LNCAP (cell line): ENCODE data around the gene CD40.

Source experiments
- CTCF ChIP-seq: fragments of 450-650 bp; IDR thresholded peaks from 2 replicates; pipeline ENCODE4 v1.5.1; 2017; ENCODE audit warnings: mild to moderate bottlenecking

CD40 gene

GRCh38 chr20:46087161-46087560 is 31.0 kb upstream of the CD40 start:
- peak; percentile 64 for TF ChIP-seq CTCF

GRCh38 chr20:46088409-46089166 is 29.5 kb upstream of the CD40 start:
- no peak for TF ChIP-seq CTCF

GRCh38 chr20:46089167-46089416 is 29.0 kb upstream of the CD40 start:
- TF ChIP-seq CTCF: no peak

- TF ChIP-seq CTCF: peak; percentile 34; the same call in 1 of the 2 replicates
These were observed 28.4 kb upstream of the CD40 start, which contains the start of gene NCOA5 for GRCh38 chr20:46089417-46090388. TSS of gene NCOA5 (minus strand) at chr20:46089962. CDS start at chr20:46079424, 10,538 bp downstream.

GRCh38 chr20:46093531-46093930 is 24.6 kb upstream of the CD40 start:
- TF ChIP-seq CTCF: no peak

GRCh38 chr20:46099491-46100287 is 18.4 kb upstream of the CD40 start:
- TF ChIP-seq CTCF: no peak

GRCh38 chr20:46100988-46101387 is 17.1 kb upstream of the CD40 start:
- no peak for TF ChIP-seq CTCF
